RWPE2 (cell line): ENCODE measurements around the gene CA9.
"Not testable (repeated sequence)": the region's sequence is repeated elsewhere in the genome, so short reads cannot be mapped to it uniquely, and the experiment has no call there.

Experiments
- ATAC-seq: fragments of 200-7000 bp; cut with Tn5 transposase; 3 replicates; pipeline ENCODE4 v1.9.1; 2021; ENCODE audit warnings: low read depth
- DNase-seq: peaks from one replicate; pipeline ENCODE4 v3.0.0-alpha.2; 2020; ENCODE audit warnings: low spot score
- H3K27ac ChIP-seq: fragments of 450-650 bp; 2 replicates; pipeline ENCODE4 v1.5.1; 2017; ENCODE audit warnings: mild to moderate bottlenecking; ENCODE audit not compliant: poor library complexity, severe bottlenecking
- H3K27me3 ChIP-seq: fragments of 250-450 bp; sonication (Bioruptor Pico); 2 replicates; pipeline ENCODE4 v1.5.1; 2021; ENCODE audit warnings: mild to moderate bottlenecking, moderate library complexity; ENCODE audit not compliant: insufficient read depth, poor library complexity, severe bottlenecking
- H3K36me3 ChIP-seq: fragments of 250-450 bp; sonication (Bioruptor Pico); 2 replicates; pipeline ENCODE4 v1.5.1; 2020; ENCODE audit warnings: low read depth, mild to moderate bottlenecking, moderate library complexity
- H3K4me1 ChIP-seq: fragments of 250-450 bp; sonication (Bioruptor Pico); 2 replicates; pipeline ENCODE4 v1.5.1; 2021; ENCODE audit warnings: mild to moderate bottlenecking, moderate library complexity; ENCODE audit not compliant: insufficient read depth, poor library complexity, severe bottlenecking
- H3K4me3 ChIP-seq: fragments of 250-450 bp; sonication (Bioruptor Pico); 2 replicates; pipeline ENCODE4 v1.5.1; 2021; ENCODE audit warnings: mild to moderate bottlenecking, moderate library complexity; ENCODE audit not compliant: severe bottlenecking
- H3K9me3 ChIP-seq: fragments of 250-450 bp; sonication (Bioruptor Pico); 2 replicates; pipeline ENCODE4 v1.5.1; 2021; ENCODE audit warnings: mild to moderate bottlenecking, moderate library complexity; ENCODE audit not compliant: severe bottlenecking
- CTCF ChIP-seq: fragments of 450-650 bp; IDR thresholded peaks from one replicate; pipeline ENCODE4 v1.5.1; 2017; ENCODE audit warnings: mild to moderate bottlenecking, moderate library complexity; ENCODE audit not compliant: poor library complexity, severe bottlenecking

The CA9 gene

GRCh38 chr9:35643046-35643445, 30.7 kb upstream of the CA9 start:
- no peak overlapping the region for H3K4me3 ChIP-seq
- H3K9me3 ChIP-seq, result no peaks in the 10 kb centered on the region
- no peaks in the 10 kb centered on the region for H3K36me3 ChIP-seq
- DNase-seq, result no peak
- H3K27ac ChIP-seq, result no peak overlapping the region
- TF ChIP-seq CTCF, result no peak
- peaks cover 3% of the 10 kb centered on the region for H3K4me1 ChIP-seq
- no peaks in the 10 kb centered on the region for H3K27me3 ChIP-seq
- no peak for ATAC-seq

- H3K27me3 ChIP-seq, H3K9me3 ChIP-seq, H3K36me3 ChIP-seq, ATAC-seq, H3K4me1 ChIP-seq, DNase-seq: not testable (repeated sequence)
- peak overlapping the region; percentile 48 for H3K4me3 ChIP-seq
- H3K27ac ChIP-seq, result peak overlapping the region; percentile 85
Observed at GRCh38 chr9:35645736-35646135, 28.0 kb upstream of the CA9 start.

GRCh38 chr9:35646153-35646532, 27.6 kb upstream of the CA9 start:
- DNase-seq, result peak; percentile 75
- Histone ChIP-seq H3K4me3 (peak overlapping the region; percentile 48), H3K4me1 (peaks cover 3% of the 10 kb centered on the region), H3K27me3 (no peaks in the 10 kb centered on the region), H3K36me3 (no peaks in the 10 kb centered on the region), H3K27ac (peak overlapping the region; percentile 85), H3K9me3 (no peaks in the 10 kb centered on the region)
- TF ChIP-seq CTCF, result no peak
- peak; percentile 80 for ATAC-seq

GRCh38 chr9:35646533-35647265, 27.0 kb upstream of the CA9 start:
- Histone ChIP-seq H3K9me3 (no peaks in the 10 kb centered on the region), H3K4me1 (peaks cover 3% of the 10 kb centered on the region), H3K27me3 (no peaks in the 10 kb centered on the region), H3K4me3 (peak overlapping the region; percentile 48), H3K27ac (peak overlapping the region; percentile 85), H3K36me3 (no peaks in the 10 kb centered on the region)
- peak; percentile 91 for ATAC-seq
- peak; percentile 90 for DNase-seq
- peak; percentile 97 for TF ChIP-seq CTCF

GRCh38 chr9:35649431-35650340, 24.0 kb upstream of the CA9 start:
- Histone ChIP-seq H3K4me1 (peaks cover 17% of the 10 kb centered on the region), H3K9me3 (no peaks in the 10 kb centered on the region), H3K4me3 (no peak overlapping the region), H3K36me3 (no peaks in the 10 kb centered on the region), H3K27me3 (no peaks in the 10 kb centered on the region), H3K27ac (no peak overlapping the region)
- TF ChIP-seq CTCF, result no peak
- ATAC-seq (no peak), DNase-seq (no peak)
